Mesenchymal stem cell (in vitro differentiated cells and primary cell): ENCODE data around the gene TIMP4.

Experiments used
- DNase-seq: peaks from one replicate; pipeline ENCODE4 v3.0.0-alpha.2; 2013
- H2AFZ ChIP-seq: one replicate; pipeline ENCODE4 v1.6.1; 2013; ENCODE audit warnings: low read depth, mild to moderate bottlenecking, control low read depth, inconsistent platforms, low read length, moderate library complexity
- H2AK5ac ChIP-seq: 2 replicates; pipeline ENCODE4 v1.6.1; 2013; ENCODE audit warnings: low read length, moderate library complexity, mild to moderate bottlenecking, inconsistent platforms; ENCODE audit not compliant: severe bottlenecking
- H2BK120ac ChIP-seq: one replicate; pipeline ENCODE4 v1.6.1; 2013; ENCODE audit warnings: low read depth, mild to moderate bottlenecking, inconsistent platforms, low read length, moderate library complexity
- H2BK12ac ChIP-seq, 2 experiments: one replicate each; pipeline ENCODE4 v1.6.1; 2013; ENCODE audit warnings: inconsistent platforms in 2 of 2, low read length in 2 of 2, mild to moderate bottlenecking in 2 of 2, moderate library complexity in 2 of 2, control low read depth in 1 of 2
- H2BK15ac ChIP-seq: one replicate; pipeline ENCODE4 v1.6.1; 2013; ENCODE audit warnings: mild to moderate bottlenecking, low read depth, inconsistent platforms; ENCODE audit not compliant: poor library complexity, severe bottlenecking
- H2BK5ac ChIP-seq: 2 replicates; pipeline ENCODE4 v1.6.1; 2013; ENCODE audit warnings: low read depth, mild to moderate bottlenecking, low read length, control low read depth, inconsistent platforms; ENCODE audit not compliant: poor library complexity, severe bottlenecking
- H3K14ac ChIP-seq, 2 experiments: one replicate each; pipeline ENCODE4 v1.6.1; 2013; ENCODE audit warnings: inconsistent platforms in 2 of 2, low read length in 2 of 2, control low read depth in 1 of 2, mild to moderate bottlenecking in 1 of 2, moderate library complexity in 1 of 2
- H3K18ac ChIP-seq, 2 experiments: one replicate each; pipeline ENCODE4 v1.6.1; 2013; ENCODE audit warnings: inconsistent platforms in 2 of 2, low read length in 2 of 2, control low read depth in 1 of 2, low read depth in 1 of 2, mild to moderate bottlenecking in 1 of 2
- H3K23ac ChIP-seq, 2 experiments: one replicate each; pipeline ENCODE4 v1.6.1; 2013; ENCODE audit warnings: inconsistent platforms in 2 of 2, low read length in 2 of 2, mild to moderate bottlenecking in 2 of 2, moderate library complexity in 2 of 2, control low read depth in 1 of 2
- H3K27ac ChIP-seq: 2 replicates; pipeline ENCODE4 v1.5.1; 2013; ENCODE audit warnings: mild to moderate bottlenecking, moderate library complexity, low read length, control low read depth, inconsistent platforms; ENCODE audit not compliant: poor library complexity, severe bottlenecking
- H3K27me3 ChIP-seq, 2 experiments: 2 replicates each; pipeline versions ENCODE4 v1.6.1 to v1.7.0; 2013; ENCODE audit warnings: low read length in 2 of 2, mild to moderate bottlenecking in 2 of 2, moderate library complexity in 2 of 2, control low read depth in 1 of 2, inconsistent platforms in 1 of 2; ENCODE audit not compliant: control insufficient read depth in 1 of 2, insufficient read depth in 1 of 2
- H3K36me3 ChIP-seq, 2 experiments: 2 replicates each; pipeline versions ENCODE4 v1.6.1 to v1.7.0; 2013; ENCODE audit warnings: low read length in 2 of 2, control low read depth in 1 of 2, inconsistent platforms in 1 of 2, low read depth in 1 of 2, mild to moderate bottlenecking in 1 of 2; ENCODE audit not compliant: insufficient read depth in 2 of 2, control insufficient read depth in 1 of 2
- H3K4ac ChIP-seq, 2 experiments: one replicate each; pipeline ENCODE4 v1.6.1; 2013; ENCODE audit warnings: inconsistent platforms in 2 of 2, low read length in 2 of 2, mild to moderate bottlenecking in 2 of 2, moderate library complexity in 2 of 2, control low read depth in 1 of 2, low read depth in 1 of 2
- H3K4me1 ChIP-seq: 2 replicates; pipeline ENCODE4 v1.6.1; 2013; ENCODE audit warnings: low read depth, low read length, control low read depth; ENCODE audit not compliant: control insufficient read depth, insufficient read depth
- H3K4me2 ChIP-seq: 2 replicates; pipeline ENCODE4 v1.6.1; 2013; ENCODE audit warnings: low read length, mild to moderate bottlenecking, inconsistent platforms; ENCODE audit not compliant: poor library complexity, severe bottlenecking
- H3K4me3 ChIP-seq, 2 experiments: 2 replicates each; pipeline versions ENCODE4 v1.5.1 to v1.7.0; 2013; ENCODE audit warnings: low read length in 2 of 2, mild to moderate bottlenecking in 2 of 2, control low read depth in 1 of 2, low read depth in 1 of 2; ENCODE audit not compliant: insufficient read depth in 1 of 2
- H3K79me1 ChIP-seq: replicated peaks from 2 replicates; pipeline ENCODE4 v1.6.1; 2013; ENCODE audit warnings: mild to moderate bottlenecking, control low read depth, low read length, inconsistent platforms; ENCODE audit not compliant: poor library complexity, severe bottlenecking
- H3K9ac ChIP-seq: 2 replicates; pipeline ENCODE4 v1.7.0; 2013; ENCODE audit warnings: mild to moderate bottlenecking, low read length, moderate library complexity
- H3K9me3 ChIP-seq: 2 replicates; pipeline ENCODE4 v1.7.0; 2013; ENCODE audit warnings: mild to moderate bottlenecking, low read length; ENCODE audit not compliant: control insufficient read depth
- H4K8ac ChIP-seq: one replicate; pipeline ENCODE4 v1.6.1; 2013; ENCODE audit warnings: inconsistent platforms, mild to moderate bottlenecking, low read length, moderate library complexity
- H4K91ac ChIP-seq: one replicate; pipeline ENCODE4 v1.6.1; 2013; ENCODE audit warnings: mild to moderate bottlenecking, low read length, inconsistent platforms
- WGBS: methylation state at CpG from one replicate; pipeline ENCODE4 v1.1.7; 2013; ENCODE audit warnings: mixed read lengths; 5-methylcytosine and 5-hydroxymethylcytosine counted together

TIMP4 gene

DNA sequence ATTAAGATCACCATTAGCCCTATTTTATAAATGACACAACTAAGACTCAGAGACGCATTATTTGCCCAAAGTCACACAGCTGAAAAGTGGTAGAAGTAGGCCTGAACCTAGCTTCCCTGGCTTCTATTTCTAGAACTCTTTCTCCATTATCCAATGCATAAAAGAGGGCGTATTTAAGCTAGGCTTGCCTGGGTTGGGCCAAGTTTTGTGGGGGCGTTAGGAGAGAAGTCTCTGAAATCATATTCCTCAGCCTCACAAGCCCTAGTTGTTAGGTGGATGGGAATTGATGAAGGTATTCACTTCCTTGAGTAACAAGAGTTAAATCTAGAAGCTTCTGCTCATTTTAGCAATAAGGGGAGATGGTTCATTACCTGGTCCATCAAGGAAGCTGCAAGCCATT, 22.3 kb downstream of the TIMP4 start:
- no peak overlapping the region for H2BK15ac ChIP-seq
- H4K91ac ChIP-seq = no peak overlapping the region
- no peaks in the 10 kb centered on the region for H3K9me3 ChIP-seq
- H2BK5ac ChIP-seq = no peak overlapping the region
- no peak overlapping the region for H4K8ac ChIP-seq
- H3K27ac ChIP-seq = no peak overlapping the region
- no peaks in the 10 kb centered on the region for H3K4me1 ChIP-seq
- no peak overlapping the region for H3K14ac ChIP-seq
- H3K9ac ChIP-seq = no peak overlapping the region
- H3K4me2 ChIP-seq = no peak overlapping the region
- H2AFZ ChIP-seq = no peak overlapping the region
- no peak overlapping the region for H3K4me3 ChIP-seq
- DNase-seq = no peak
- WGBS = 84% methylated on average over 3 of the region's 3 CpGs
- no peak overlapping the region for H3K18ac ChIP-seq
- H3K4ac ChIP-seq = no peak overlapping the region
- peaks cover 6 to 10% of the 10 kb centered on the region in 2 experiments for H3K27me3 ChIP-seq
- H2BK12ac ChIP-seq = no peak overlapping the region
- no peaks in the 10 kb centered on the region for H3K79me1 ChIP-seq
- no peak overlapping the region for H2AK5ac ChIP-seq
- no peak overlapping the region for H3K23ac ChIP-seq
- H3K36me3 ChIP-seq = no peaks in the 10 kb centered on the region
- no peak overlapping the region for H2BK120ac ChIP-seq

DNA sequence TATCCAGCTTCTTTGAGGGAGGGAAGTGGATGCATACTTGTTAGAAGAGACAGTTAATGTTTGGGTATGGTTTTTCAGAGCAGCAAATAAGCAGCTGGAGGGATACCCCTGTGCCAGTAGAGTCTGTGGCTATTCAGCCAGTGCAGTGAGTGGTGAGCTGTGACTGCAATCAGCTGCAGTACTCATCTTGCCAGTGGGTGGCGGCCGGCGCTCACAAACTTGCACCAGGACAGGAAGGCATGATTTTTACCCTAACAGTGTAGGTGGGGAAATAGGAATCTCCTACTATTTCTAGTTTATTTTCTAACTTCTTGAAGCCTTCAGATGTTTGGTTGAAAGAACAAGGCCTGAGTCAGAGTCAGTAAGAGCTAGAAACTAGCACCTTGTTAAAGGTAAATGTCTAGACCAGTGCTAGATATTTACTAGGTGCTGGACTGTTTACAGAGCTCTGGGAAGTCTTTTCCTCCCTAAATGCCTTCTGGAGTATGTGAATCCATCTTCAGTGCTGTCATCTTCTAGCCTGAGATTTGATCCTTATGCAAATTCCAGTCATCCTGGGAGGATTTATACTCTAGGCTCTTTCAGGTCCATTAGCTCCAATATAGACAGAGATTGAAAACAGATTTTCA, 23.6 kb downstream of the TIMP4 start:
- 0% methylated on average over 3 of the region's 3 CpGs for WGBS
- no peak overlapping the region for H3K4me3 ChIP-seq
- no peak overlapping the region for H2BK15ac ChIP-seq
- no peak overlapping the region for H3K4me2 ChIP-seq
- no peak overlapping the region for H2AK5ac ChIP-seq
- no peak overlapping the region for H3K14ac ChIP-seq
- no peak overlapping the region for H3K23ac ChIP-seq
- no peak overlapping the region for H3K4ac ChIP-seq
- H3K79me1 ChIP-seq = no peaks in the 10 kb centered on the region
- no peaks in the 10 kb centered on the region for H3K4me1 ChIP-seq
- no peak overlapping the region for H3K27ac ChIP-seq
- H3K18ac ChIP-seq = no peak overlapping the region
- no peak overlapping the region for H4K8ac ChIP-seq
- peak overlapping the region; percentile 22 for H3K9ac ChIP-seq
- H2BK120ac ChIP-seq = no peak overlapping the region
- H2BK5ac ChIP-seq = no peak overlapping the region
- peak; percentile 67 for DNase-seq
- no peak overlapping the region for H4K91ac ChIP-seq
- peak overlapping the region in 1 of 2 experiments; percentile 20 for H2BK12ac ChIP-seq
- no peaks in the 10 kb centered on the region for H3K36me3 ChIP-seq
- no peaks in the 10 kb centered on the region for H3K9me3 ChIP-seq
- H3K27me3 ChIP-seq = peaks cover 17 to 21% of the 10 kb centered on the region in 2 experiments
- no peak overlapping the region for H2AFZ ChIP-seq

DNA sequence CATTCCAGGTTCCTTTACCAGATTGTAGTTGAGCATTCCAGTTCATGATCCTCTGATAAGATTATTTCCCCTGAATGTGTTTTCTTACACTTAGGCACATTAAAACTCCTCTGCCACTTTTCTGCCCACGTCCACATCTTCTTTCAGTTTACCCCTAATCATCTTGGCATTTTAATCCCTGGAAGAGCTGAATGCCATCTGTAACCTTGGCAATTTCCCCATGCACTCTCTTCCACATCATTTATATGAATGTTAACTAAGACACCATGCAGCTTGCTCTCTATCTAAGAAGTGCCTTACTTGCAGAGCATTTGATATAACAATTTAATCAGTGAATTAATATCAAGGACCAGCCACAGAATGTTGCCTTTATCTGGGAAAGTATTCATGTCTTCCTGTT, 25.8 kb downstream of the TIMP4 start:
- Histone ChIP-seq H3K36me3 (no peaks in the 10 kb centered on the region), H3K18ac (no peak overlapping the region), H2BK5ac (no peak overlapping the region), H3K14ac (no peak overlapping the region), H2BK12ac (no peak overlapping the region), H3K4ac (no peak overlapping the region), H3K27me3 (peaks cover 26 to 34% of the 10 kb centered on the region in 2 experiments), H2AFZ (no peak overlapping the region), H3K4me2 (no peak overlapping the region), H2BK15ac (no peak overlapping the region), H4K91ac (no peak overlapping the region), H2AK5ac (no peak overlapping the region), H2BK120ac (no peak overlapping the region), H3K23ac (no peak overlapping the region), H3K27ac (no peak overlapping the region), H3K4me3 (no peak overlapping the region), H4K8ac (no peak overlapping the region), H3K9me3 (no peaks in the 10 kb centered on the region), H3K4me1 (no peaks in the 10 kb centered on the region), H3K79me1 (no peaks in the 10 kb centered on the region), H3K9ac (no peak overlapping the region)
- DNase-seq = no peak
- 27% methylated on average over 1 of the region's 1 CpG for WGBS

DNA sequence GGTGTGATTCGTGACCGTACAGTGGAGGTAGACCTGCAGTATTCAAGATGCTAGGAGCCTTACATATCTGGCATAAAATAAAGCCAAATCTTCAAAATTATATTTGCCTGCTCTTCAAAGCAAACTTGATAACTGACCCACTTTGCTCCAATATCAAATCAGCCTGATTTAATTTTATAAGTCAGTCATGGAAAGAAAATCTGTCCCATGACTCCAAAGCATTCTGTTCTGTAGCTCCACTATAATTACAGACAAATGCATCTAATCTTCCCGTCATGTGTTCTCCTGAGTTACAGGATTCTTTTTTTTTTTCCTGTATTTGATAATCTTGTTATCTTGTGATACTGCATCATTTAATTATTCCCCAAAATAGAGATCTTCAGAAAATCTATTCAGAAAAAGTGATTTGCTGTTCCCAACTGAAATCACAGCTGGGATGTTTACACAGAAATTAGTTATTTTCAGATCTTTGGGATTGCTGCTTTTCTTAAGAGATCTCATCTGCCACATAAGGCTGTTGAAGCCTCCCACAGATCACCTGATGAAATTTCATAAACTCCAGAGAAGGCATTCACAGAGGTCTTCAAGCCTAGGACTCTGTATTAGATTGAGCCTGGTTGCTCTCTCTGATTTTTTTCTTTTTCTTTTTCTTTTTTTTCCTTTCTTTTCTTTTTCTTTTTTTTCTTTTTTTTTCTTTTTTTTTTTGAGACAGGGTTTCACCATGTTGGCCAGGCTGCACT, 27.2 kb downstream of the TIMP4 start:
- H3K27ac ChIP-seq = no peak overlapping the region
- no peak overlapping the region for H2BK15ac ChIP-seq
- H2BK12ac ChIP-seq = no peak overlapping the region
- no peak overlapping the region for H4K91ac ChIP-seq
- H3K18ac ChIP-seq = no peak overlapping the region
- H3K36me3 ChIP-seq = no peaks in the 10 kb centered on the region
- H2BK120ac ChIP-seq = no peak overlapping the region
- H3K14ac ChIP-seq = no peak overlapping the region
- no peak overlapping the region for H2AFZ ChIP-seq
- no peaks in the 10 kb centered on the region for H3K9me3 ChIP-seq
- no peaks in the 10 kb centered on the region for H3K4me1 ChIP-seq
- no peak overlapping the region for H3K4me3 ChIP-seq
- no peak overlapping the region for H2AK5ac ChIP-seq
- H3K23ac ChIP-seq = no peak overlapping the region
- DNase-seq = no peak
- H2BK5ac ChIP-seq = no peak overlapping the region
- no peak overlapping the region for H4K8ac ChIP-seq
- no peak overlapping the region for H3K4ac ChIP-seq
- no peak overlapping the region for H3K9ac ChIP-seq
- WGBS = 100% methylated on average over 2 of the region's 3 CpGs
- H3K27me3 ChIP-seq = peaks cover 26 to 40% of the 10 kb centered on the region in 2 experiments
- H3K79me1 ChIP-seq = no peaks in the 10 kb centered on the region
- H3K4me2 ChIP-seq = no peak overlapping the region
